Measurements from ENCODE around the gene STX11. TPM values are rescaled to one million over a fixed set of nuclear protein-coding genes. Genes with fewer than 3 reads are reported as not detected.

Gene STX11
- total and polyA plus RNA-seq, 2 of the 13 experiments (the other 11 are each of a cell fraction or from before 2014, with no cell fraction given): 0.03 TPM; not detected in 1

- TF ChIP-seq ZNF513 (CRISPR knock-in tag; conservative IDR thresholded peaks at IDR 0.05) (peak; percentile 96), ZBTB43 (CRISPR knock-in tag; conservative IDR thresholded peaks at IDR 0.05) (peak; percentile 68), KIAA2018 (CRISPR knock-in tag; IDR thresholded peaks at IDR 0.05; ENCODE audit: borderline replicate concordance) (peak; percentile 83; the same call in 1 of the 2 replicates), ZBTB39 (CRISPR knock-in tag; IDR thresholded peaks at IDR 0.05) (no peak), POLR2A (IDR thresholded peaks at IDR 0.05; ENCODE audit: insufficient read depth in 1 of 2, low read depth in 2 of 2, low read length in 2 of 2) (peak in 1 of 2 experiments; percentile 60; a peak in 3 of 4 replicates), STAG1 (CRISPR knock-in tag; IDR thresholded peaks at IDR 0.05) (peak; percentile 90), PHF5A (CRISPR knock-in tag; IDR thresholded peaks at IDR 0.05; ENCODE audit: low read depth, unreplicated experiment) (peak; percentile 66), ZBTB26 (CRISPR knock-in tag; IDR thresholded peaks at IDR 0.05; ENCODE audit: borderline replicate concordance) (peak; percentile 90; the same call in 1 of the 2 replicates), KDM2A (CRISPR knock-in tag; IDR thresholded peaks at IDR 0.05; ENCODE audit: borderline replicate concordance, low read depth) (peak; percentile 97), PPARG (CRISPR knock-in tag; conservative IDR thresholded peaks at IDR 0.05) (peak; percentile 65), YEATS2 (CRISPR knock-in tag; IDR thresholded peaks at IDR 0.05; ENCODE audit: borderline replicate concordance) (peak; percentile 75), NR3C1 (CRISPR knock-in tag; IDR thresholded peaks at IDR 0.05) (no peak), ATRX (CRISPR knock-in tag; IDR thresholded peaks at IDR 0.05; ENCODE audit: borderline replicate concordance) (no peak)
Measured at GRCh38 chr6:144215932-144216667, 65.8 kb downstream of the STX11 start (continued).

All from HepG2 (cell line).